Cardiac muscle cell (in vitro differentiated cells and primary cell): ENCODE data around the gene SLC22A13. TPM values are rescaled to one million over a fixed set of nuclear protein-coding genes. Genes with fewer than 3 reads are reported as not detected.

Experiments
- DNase-seq, 2 donors: peaks; one replicate each; pipeline versions ENCODE4 v3.0.0 to v3.0.0-alpha.2; 2010 to 2017; ENCODE audit warnings: low read depth in 1 of 2, low spot score in 1 of 2
- H3K27ac ChIP-seq: fragments of 200-600 bp; sonication (generic); 2 replicates; pipeline ENCODE4 v1.5.1; 2016
- H3K27me3 ChIP-seq: fragments of 200-600 bp; sonication (generic); 2 replicates; pipeline ENCODE4 v1.6.0; 2016; ENCODE audit warnings: control low read depth
- H3K36me3 ChIP-seq: fragments of 200-600 bp; sonication (generic); 2 replicates; pipeline ENCODE4 v1.5.1; 2016; ENCODE audit warnings: control low read depth
- H3K4me1 ChIP-seq: fragments of 200-600 bp; sonication (generic); 2 replicates; pipeline ENCODE4 v1.8.1; 2017; ENCODE audit warnings: low read depth, mild to moderate bottlenecking, mixed run types
- H3K4me3 ChIP-seq: fragments of 200-600 bp; sonication (generic); 2 replicates; pipeline ENCODE4 v1.5.1; 2016; ENCODE audit warnings: mild to moderate bottlenecking
- H3K9me3 ChIP-seq: fragments of 200-600 bp; sonication (generic); 2 replicates; pipeline ENCODE4 v1.5.1; 2017; ENCODE audit warnings: low read depth, mild to moderate bottlenecking, control low read depth
- CTCF ChIP-seq: IDR thresholded peaks from 2 replicates; pipeline ENCODE4 v1.5.1; 2012; ENCODE audit warnings: low read depth, mild to moderate bottlenecking, low read length
- polyA plus RNA-seq: library from polyadenylated mRNA; unstranded; fragments of >200 nt; fragmentation: Nextera tagmentation; extraction: Ambion mirVana; gene quantifications from 2 replicates; pipeline ENCODE4 v1.2.1, GENCODE V29; 2016
- total RNA-seq: library from RNA; depleted of rRNA; stranded (reverse); fragments of >200 nt; gene quantifications from 2 replicates; pipeline ENCODE4 v1.2.3, GENCODE V29; 2016

Gene SLC22A13
- 0.07 and 0.39 TPM in 2 replicates for total RNA-seq
- polyA plus RNA-seq = 0.14 and 0.37 TPM in 2 replicates

- no peak for TF ChIP-seq CTCF
- Histone ChIP-seq H3K9me3 (no peaks in the 10 kb centered on the region), H3K27ac (peak within 1 kb of the TSS; percentile 10), H3K4me3 (no peak within 1 kb of the TSS), H3K4me1 (peaks cover 18% of the 10 kb centered on the region), H3K27me3 (peaks cover 9% of the 10 kb centered on the region), H3K36me3 (no peaks in the 10 kb centered on the region)
- DNase-seq = no peak
Measured at GRCh38 chr3:38265604-38266307, at the start of gene SLC22A13. Gene SLC22A13 (plus strand): TSS chr3:38265812. CDS start chr3:38265861, 49 bp downstream.

GRCh38 chr3:38219609-38220197 lies 45.9 kb upstream of the SLC22A13 start:
- H3K27ac ChIP-seq = no peak overlapping the region
- H3K9me3 ChIP-seq = no peaks in the 10 kb centered on the region
- DNase-seq = no peak
- no peaks in the 10 kb centered on the region for H3K4me1 ChIP-seq
- no peaks in the 10 kb centered on the region for H3K27me3 ChIP-seq
- no peak for TF ChIP-seq CTCF
- H3K4me3 ChIP-seq = no peak overlapping the region
- peaks cover 3% of the 10 kb centered on the region for H3K36me3 ChIP-seq

GRCh38 chr3:38221005-38221404 lies 44.6 kb upstream of the SLC22A13 start:
- no peak for TF ChIP-seq CTCF
- Histone ChIP-seq H3K27me3 (no peaks in the 10 kb centered on the region), H3K9me3 (no peaks in the 10 kb centered on the region), H3K36me3 (peaks cover 3% of the 10 kb centered on the region), H3K4me3 (no peak overlapping the region), H3K4me1 (no peaks in the 10 kb centered on the region), H3K27ac (no peak overlapping the region)
- DNase-seq = no peak

GRCh38 chr3:38222032-38222634 lies 43.5 kb upstream of the SLC22A13 start:
- no peak for DNase-seq

GRCh38 chr3:38224357-38224756 lies 41.3 kb upstream of the SLC22A13 start:
- Histone ChIP-seq H3K4me1 (no peaks in the 10 kb centered on the region), H3K4me3 (no peak overlapping the region), H3K27ac (no peak overlapping the region), H3K9me3 (no peaks in the 10 kb centered on the region), H3K27me3 (no peaks in the 10 kb centered on the region), H3K36me3 (peaks cover 11% of the 10 kb centered on the region)
- DNase-seq = no peak
- TF ChIP-seq CTCF = no peak

More at GRCh38 chr3:38222032-38222634, 43.5 kb upstream of the SLC22A13 start:
- H3K36me3 ChIP-seq = peaks cover 12% of the 10 kb centered on the region
- no peak overlapping the region for H3K4me3 ChIP-seq
- H3K4me1 ChIP-seq = no peaks in the 10 kb centered on the region
- H3K9me3 ChIP-seq = no peaks in the 10 kb centered on the region
- no peaks in the 10 kb centered on the region for H3K27me3 ChIP-seq
- H3K27ac ChIP-seq = no peak overlapping the region
- TF ChIP-seq CTCF = no peak
